ENCODE data around the gene GJC1.

GRCh38 chr17:44749076-44749979, 80.8 kb downstream of the GJC1 start:
- TF ChIP-seq POLR2A (IDR thresholded peaks at IDR 0.05; ENCODE audit: low read depth, low read length) (no peak), POLR2AphosphoS5 (IDR thresholded peaks at IDR 0.05; ENCODE audit: low read depth, low read length) (no peak), TAF1 (IDR thresholded peaks at IDR 0.05; ENCODE audit: borderline replicate concordance, low read depth, low read length) (no peak)

Data from GM12892 (cell line).